ENCODE measurements around the gene AP1S3.
"Not testable (repeated sequence)": the region's sequence is repeated elsewhere in the genome, so short reads cannot be mapped to it uniquely, and the experiment has no call there.

Gene AP1S3

DNA sequence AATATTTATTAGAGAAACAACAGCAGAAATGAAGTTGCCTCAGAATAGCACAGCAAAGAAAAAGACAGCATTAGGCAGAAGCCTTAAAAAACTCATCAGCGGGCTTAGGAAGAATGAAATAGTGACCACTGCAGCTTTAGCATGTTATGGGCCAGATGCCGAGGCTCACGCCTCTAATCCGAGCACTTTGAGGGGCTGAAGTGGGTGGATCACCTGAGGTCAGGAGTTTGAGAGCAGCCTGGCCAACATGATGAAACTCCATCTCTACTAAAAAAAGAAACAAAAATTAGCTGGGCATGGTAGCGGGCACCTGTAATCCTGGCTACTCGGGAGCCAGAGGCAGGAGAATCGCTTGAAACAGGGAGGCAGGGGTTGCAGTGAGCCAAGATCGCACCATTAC, 32.4 kb downstream of the AP1S3 start:
- Histone ChIP-seq H3K4me1 (ENCODE audit: control insufficient read depth, insufficient read depth, low read length) (no peaks in the 10 kb centered on the region), H3K27ac (ENCODE audit: low read length) (no peak overlapping the region), H3K9me3 (ENCODE audit: control insufficient read depth, insufficient read depth, low read length) (no peaks in the 10 kb centered on the region), H3K27me3 (ENCODE audit: control insufficient read depth, insufficient read depth, low read length) (no peaks in the 10 kb centered on the region), H3K36me3 (ENCODE audit: control insufficient read depth, insufficient read depth, low read length) (no peaks in the 10 kb centered on the region), H3K4me3 (ENCODE audit: low read length) (no peak overlapping the region)
- no peak for DNase-seq (ENCODE audit: low read depth, low spot score)
- no CpG with 5 or more reads among the region's 8 CpGs for WGBS (ENCODE audit: insufficient coverage, insufficient read length)

DNA sequence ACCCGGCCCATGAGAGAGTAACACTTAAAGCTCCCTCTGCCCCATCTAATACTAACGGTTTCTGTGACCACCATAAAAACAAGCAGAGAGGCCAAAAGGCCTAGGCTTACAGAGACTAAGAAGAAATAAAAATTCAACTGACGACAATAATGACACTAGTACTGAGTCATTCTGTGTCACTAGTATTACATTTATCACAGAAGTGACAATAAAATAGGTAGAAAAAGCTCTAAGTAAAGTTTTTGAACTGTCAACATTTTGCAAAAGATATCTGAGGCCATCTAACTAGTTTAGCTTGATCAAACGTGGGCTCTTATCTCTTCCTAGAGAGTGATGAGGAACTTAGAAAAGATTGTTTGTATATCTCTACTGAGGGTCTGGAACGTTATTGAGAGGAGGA, 35.6 kb downstream of the AP1S3 start:
- no peaks in the 10 kb centered on the region for H3K4me1 ChIP-seq (ENCODE audit: control insufficient read depth, insufficient read depth, low read length)
- H3K9me3 ChIP-seq (ENCODE audit: control insufficient read depth, insufficient read depth, low read length), result no peaks in the 10 kb centered on the region
- no CpG with 5 or more reads among the region's 5 CpGs for WGBS (ENCODE audit: insufficient coverage, insufficient read length)
- no peak overlapping the region for H3K4me3 ChIP-seq (ENCODE audit: low read length)
- no peak overlapping the region for H3K27ac ChIP-seq (ENCODE audit: low read length)
- no peaks in the 10 kb centered on the region for H3K36me3 ChIP-seq (ENCODE audit: control insufficient read depth, insufficient read depth, low read length)
- DNase-seq (ENCODE audit: low read depth, low spot score), result no peak
- no peaks in the 10 kb centered on the region for H3K27me3 ChIP-seq (ENCODE audit: control insufficient read depth, insufficient read depth, low read length)

- WGBS (ENCODE audit: insufficient coverage, insufficient read length), result no CpG with 5 or more reads among the region's 4 CpGs
- Histone ChIP-seq H3K27me3 (ENCODE audit: control insufficient read depth, insufficient read depth, low read length) (no peaks in the 10 kb centered on the region), H3K9me3 (ENCODE audit: control insufficient read depth, insufficient read depth, low read length) (no peaks in the 10 kb centered on the region), H3K4me1 (ENCODE audit: control insufficient read depth, insufficient read depth, low read length) (no peaks in the 10 kb centered on the region), H3K36me3 (ENCODE audit: control insufficient read depth, insufficient read depth, low read length) (no peaks in the 10 kb centered on the region), H3K27ac (ENCODE audit: low read length) (no peak overlapping the region), H3K4me3 (ENCODE audit: low read length) (no peak overlapping the region)
- DNase-seq (ENCODE audit: low read depth, low spot score), result no peak
Observed at GRCh38 chr2:223800908-223801307, 36.5 kb downstream of the AP1S3 start.

DNA sequence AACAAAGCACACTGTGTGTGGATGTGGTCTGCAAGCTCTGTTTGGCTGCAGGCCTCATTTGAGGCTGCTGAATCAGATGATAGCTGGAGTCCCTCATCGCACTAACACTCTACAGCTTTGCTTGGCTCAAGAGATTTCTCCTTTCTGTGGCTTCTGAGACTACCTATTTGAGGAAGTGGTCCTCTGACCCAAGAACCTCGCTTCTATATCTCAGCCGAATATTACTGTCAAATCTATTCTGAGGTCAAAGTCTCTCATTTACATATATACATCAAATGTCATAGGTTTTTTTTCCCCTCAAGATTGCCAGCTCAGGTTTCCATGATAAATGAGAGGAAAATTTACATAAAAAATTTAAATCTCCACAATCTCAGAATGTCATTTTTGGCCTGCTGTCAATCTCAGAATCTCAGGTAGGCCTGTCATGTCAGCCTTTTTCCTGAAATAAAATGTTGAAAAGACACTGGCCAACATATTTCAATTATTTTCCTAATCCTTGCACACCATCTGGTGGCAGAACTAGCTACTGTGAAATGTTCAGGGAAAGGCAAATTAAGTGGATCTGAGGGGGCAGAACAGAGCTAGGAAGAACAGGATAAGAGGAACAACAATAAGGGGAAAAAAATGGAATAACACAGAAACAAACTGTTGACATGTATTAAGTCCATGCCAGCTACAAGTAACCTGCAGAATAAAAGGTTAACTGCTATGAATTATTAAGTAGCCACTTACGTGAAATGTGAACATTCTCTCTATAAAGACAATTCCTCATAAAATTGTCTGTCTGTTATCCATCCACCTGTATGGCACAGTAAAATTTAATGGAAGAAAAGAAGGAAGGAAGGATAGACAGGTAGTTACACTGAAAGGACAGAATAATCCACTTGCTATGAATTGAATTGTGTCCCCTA, 39.3 kb downstream of the AP1S3 start:
- no CpG with 5 or more reads among the region's 4 CpGs for WGBS (ENCODE audit: insufficient coverage, insufficient read length)
- DNase-seq (ENCODE audit: low read depth, low spot score), result no peak
- H3K9me3 ChIP-seq (ENCODE audit: control insufficient read depth, insufficient read depth, low read length), result no peaks in the 10 kb centered on the region
- H3K4me3 ChIP-seq (ENCODE audit: low read length), result no peak overlapping the region
- no peaks in the 10 kb centered on the region for H3K36me3 ChIP-seq (ENCODE audit: control insufficient read depth, insufficient read depth, low read length)
- H3K4me1 ChIP-seq (ENCODE audit: control insufficient read depth, insufficient read depth, low read length), result no peaks in the 10 kb centered on the region
- no peaks in the 10 kb centered on the region for H3K27me3 ChIP-seq (ENCODE audit: control insufficient read depth, insufficient read depth, low read length)
- H3K27ac ChIP-seq (ENCODE audit: low read length), result no peak overlapping the region

- Histone ChIP-seq H3K4me1 (ENCODE audit: control insufficient read depth, insufficient read depth, low read length) (no peaks in the 10 kb centered on the region), H3K4me3 (ENCODE audit: low read length) (no peak overlapping the region), H3K36me3 (ENCODE audit: control insufficient read depth, insufficient read depth, low read length) (no peaks in the 10 kb centered on the region), H3K9me3 (ENCODE audit: control insufficient read depth, insufficient read depth, low read length) (no peaks in the 10 kb centered on the region), H3K27me3 (ENCODE audit: control insufficient read depth, insufficient read depth, low read length) (no peaks in the 10 kb centered on the region), H3K27ac (ENCODE audit: low read length) (no peak overlapping the region)
- no CpG with 5 or more reads among the region's 5 CpGs for WGBS (ENCODE audit: insufficient coverage, insufficient read length)
- no peak for DNase-seq (ENCODE audit: low read depth, low spot score)
Observed at GRCh38 chr2:223797037-223797436, 40.3 kb downstream of the AP1S3 start.

DNA sequence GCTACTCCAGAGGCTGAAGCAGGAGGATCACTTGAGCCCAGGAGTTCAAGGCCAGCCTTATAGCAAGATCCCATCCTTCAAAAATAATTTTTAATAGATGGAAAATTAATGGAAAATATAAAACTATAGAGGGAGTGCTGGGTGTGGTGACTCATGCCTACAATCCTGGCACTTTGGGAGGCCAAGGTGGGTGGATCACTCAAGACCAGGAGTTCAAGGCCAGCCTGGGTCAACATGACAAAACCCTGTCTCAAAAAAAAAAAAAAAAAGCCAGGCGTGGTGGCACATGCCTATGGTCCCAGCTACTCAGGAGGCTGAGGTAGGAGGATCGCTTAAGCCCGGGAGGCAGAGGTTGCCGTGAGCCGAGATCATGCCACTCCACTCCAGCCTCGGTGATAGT, 48.0 kb downstream of the AP1S3 start:
- H3K4me3 ChIP-seq (ENCODE audit: low read length), result no peak overlapping the region
- no peaks in the 10 kb centered on the region for H3K4me1 ChIP-seq (ENCODE audit: control insufficient read depth, insufficient read depth, low read length)
- no peaks in the 10 kb centered on the region for H3K9me3 ChIP-seq (ENCODE audit: control insufficient read depth, insufficient read depth, low read length)
- H3K27ac ChIP-seq (ENCODE audit: low read length), result no peak overlapping the region
- DNase-seq (ENCODE audit: low read depth, low spot score), result no peak
- no CpG with 5 or more reads among the region's 6 CpGs for WGBS (ENCODE audit: insufficient coverage, insufficient read length)
- no peaks in the 10 kb centered on the region for H3K27me3 ChIP-seq (ENCODE audit: control insufficient read depth, insufficient read depth, low read length)
- H3K36me3 ChIP-seq (ENCODE audit: control insufficient read depth, insufficient read depth, low read length), result no peaks in the 10 kb centered on the region

DNA sequence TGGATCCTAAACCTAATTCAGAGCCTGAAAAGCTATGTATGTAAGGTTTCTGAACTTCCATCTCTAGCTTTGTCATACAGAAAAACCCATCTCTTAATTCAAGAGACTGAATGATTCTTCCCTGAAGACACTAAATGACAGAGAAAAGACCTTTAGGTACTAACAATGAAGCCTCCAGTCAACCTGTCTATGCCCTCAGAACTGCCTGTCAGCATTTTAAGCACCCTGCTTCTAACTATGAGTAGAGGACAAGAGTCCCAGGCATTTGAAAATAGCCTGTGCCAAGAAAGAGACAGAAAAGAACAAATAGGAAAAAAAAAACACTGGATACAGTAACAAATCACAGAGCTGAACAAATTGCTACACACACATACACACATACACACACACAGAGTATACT, 48.6 kb downstream of the AP1S3 start:
- H3K4me3 ChIP-seq (ENCODE audit: low read length), result no peak overlapping the region
- 0 out of 2 replicates have a peak, but pooled peaks cover 1% of the 10 kb centered on the region for H3K4me1 ChIP-seq (ENCODE audit: control insufficient read depth, insufficient read depth, low read length)
- no peaks in the 10 kb centered on the region for H3K36me3 ChIP-seq (ENCODE audit: control insufficient read depth, insufficient read depth, low read length)
- no peaks in the 10 kb centered on the region for H3K9me3 ChIP-seq (ENCODE audit: control insufficient read depth, insufficient read depth, low read length)
- no peak overlapping the region for H3K27ac ChIP-seq (ENCODE audit: low read length)
- H3K27me3 ChIP-seq (ENCODE audit: control insufficient read depth, insufficient read depth, low read length), result no peaks in the 10 kb centered on the region
- DNase-seq (ENCODE audit: low read depth, low spot score), result no peak

DNA sequence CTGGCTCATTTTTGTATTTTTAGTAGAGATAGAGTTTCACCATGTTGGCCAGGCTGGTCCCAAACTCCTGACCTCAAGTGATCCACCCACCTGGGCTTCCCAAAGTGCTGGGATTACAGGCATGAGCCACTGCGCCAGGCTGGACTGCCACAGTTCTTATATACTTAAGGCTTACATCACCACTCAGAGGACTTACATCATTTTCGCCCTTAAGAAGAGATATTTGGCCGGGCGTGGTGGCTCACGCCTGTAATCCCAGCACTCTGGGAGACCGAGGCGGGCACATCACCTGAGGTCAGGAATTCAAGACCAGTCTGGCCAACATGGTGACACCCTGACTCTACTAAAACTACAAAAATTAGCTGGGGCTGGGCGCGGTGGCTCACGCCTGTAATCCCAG, 49.3 kb downstream of the AP1S3 start:
- H3K36me3 ChIP-seq (ENCODE audit: control insufficient read depth, insufficient read depth, low read length); H3K27ac ChIP-seq (ENCODE audit: low read length); H3K4me1 ChIP-seq (ENCODE audit: control insufficient read depth, insufficient read depth, low read length); H3K27me3 ChIP-seq (ENCODE audit: control insufficient read depth, insufficient read depth, low read length); DNase-seq (ENCODE audit: low read depth, low spot score); H3K4me3 ChIP-seq (ENCODE audit: low read length); H3K9me3 ChIP-seq (ENCODE audit: control insufficient read depth, insufficient read depth, low read length): not testable (repeated sequence)
- no CpG with 5 or more reads among the region's 10 CpGs for WGBS (ENCODE audit: insufficient coverage, insufficient read length)

- WGBS (ENCODE audit: insufficient coverage, insufficient read length), result no CpG with 5 or more reads among the region's 2 CpGs
- Histone ChIP-seq H3K36me3 (ENCODE audit: control insufficient read depth, insufficient read depth, low read length) (no peaks in the 10 kb centered on the region), H3K4me3 (ENCODE audit: low read length) (no peak overlapping the region), H3K4me1 (ENCODE audit: control insufficient read depth, insufficient read depth, low read length) (0 out of 2 replicates have a peak, but pooled peaks cover 1% of the 10 kb centered on the region), H3K27ac (ENCODE audit: low read length) (no peak overlapping the region), H3K27me3 (ENCODE audit: control insufficient read depth, insufficient read depth, low read length) (no peaks in the 10 kb centered on the region), H3K9me3 (ENCODE audit: control insufficient read depth, insufficient read depth, low read length) (no peaks in the 10 kb centered on the region)
- DNase-seq (ENCODE audit: low read depth, low spot score), result no peak
Observed at GRCh38 chr2:223787358-223787757, 50.0 kb downstream of the AP1S3 start.

- Histone ChIP-seq H3K27me3 (ENCODE audit: control insufficient read depth, insufficient read depth, low read length) (no peaks in the 10 kb centered on the region), H3K4me1 (ENCODE audit: control insufficient read depth, insufficient read depth, low read length) (0 out of 2 replicates have a peak, but pooled peaks cover 1% of the 10 kb centered on the region), H3K36me3 (ENCODE audit: control insufficient read depth, insufficient read depth, low read length) (no peaks in the 10 kb centered on the region), H3K4me3 (ENCODE audit: low read length) (no peak overlapping the region), H3K27ac (ENCODE audit: low read length) (no peak overlapping the region), H3K9me3 (ENCODE audit: control insufficient read depth, insufficient read depth, low read length) (no peaks in the 10 kb centered on the region)
- DNase-seq (ENCODE audit: low read depth, low spot score), result no peak
- no CpG with 5 or more reads among the region's 4 CpGs for WGBS (ENCODE audit: insufficient coverage, insufficient read length)
Observed at GRCh38 chr2:223786943-223787342, 50.4 kb downstream of the AP1S3 start.

DNA sequence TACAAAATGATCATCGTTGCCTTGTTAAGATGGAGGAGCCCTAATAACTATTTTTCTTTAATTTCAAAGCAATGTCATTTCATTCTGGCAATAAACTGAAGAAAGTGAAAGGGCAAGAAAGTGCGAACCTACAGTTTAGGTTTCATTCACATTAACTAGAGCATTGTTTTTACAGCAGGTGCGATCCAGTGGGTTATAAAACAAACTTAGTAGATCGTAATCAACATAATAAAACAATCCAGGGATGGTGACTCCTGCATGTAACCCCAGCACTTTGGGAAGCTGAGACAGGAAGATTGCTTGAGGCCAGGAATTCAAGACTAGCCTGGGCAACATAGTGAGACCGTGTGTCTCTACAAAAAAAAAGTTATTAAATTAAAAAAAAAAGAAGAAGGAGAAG, 51.1 kb downstream of the AP1S3 start:
- Histone ChIP-seq H3K4me1 (ENCODE audit: control insufficient read depth, insufficient read depth, low read length) (0 out of 2 replicates have a peak, but pooled peaks cover 1% of the 10 kb centered on the region), H3K9me3 (ENCODE audit: control insufficient read depth, insufficient read depth, low read length) (no peaks in the 10 kb centered on the region), H3K4me3 (ENCODE audit: low read length) (no peak overlapping the region), H3K27ac (ENCODE audit: low read length) (no peak overlapping the region), H3K27me3 (ENCODE audit: control insufficient read depth, insufficient read depth, low read length) (no peaks in the 10 kb centered on the region), H3K36me3 (ENCODE audit: control insufficient read depth, insufficient read depth, low read length) (no peaks in the 10 kb centered on the region)
- WGBS (ENCODE audit: insufficient coverage, insufficient read length), result no CpG with 5 or more reads among the region's 5 CpGs
- no peak for DNase-seq (ENCODE audit: low read depth, low spot score)

Data from iPS DF 6.9 (cell line).